PC-9 (cell line): Measurements from ENCODE around the gene DOCK2. TPM values are rescaled to one million over a fixed set of nuclear protein-coding genes. Genes with fewer than 3 reads are reported as not detected.
"Not testable (repeated sequence)": the region's sequence is repeated elsewhere in the genome, so short reads cannot be mapped to it uniquely, and the experiment has no call there.

Experiments
- BruUV-seq: library from RNA; stranded (reverse); fragments of 400-500 nt; replicated peaks from 2 replicates; lab custom pipeline; 2021; lab: Mats Ljungman, UMichigan
- CTCF ChIA-PET: fragments of 300-600 bp; sonication (Branson Sonifier 250); formaldehyde crosslinking; loops from one replicate; lab custom pipeline; 2022; ENCODE audit warnings: antibody characterized with exemption; lab: Charles Lee
- POLR2A ChIA-PET: fragments of 300-600 bp; sonication (Branson Sonifier 250); formaldehyde crosslinking; loops from one replicate; lab custom pipeline; 2022; ENCODE audit warnings: antibody characterized with exemption; ENCODE audit not compliant: unreplicated experiment; lab: Charles Lee
- DNase-seq, 2 experiments: peaks; one replicate each; pipeline versions ENCODE4 v3.0.0 to v3.0.0-alpha.2; 2015 to 2022; ENCODE audit warnings: mixed read lengths in 1 of 2
- H2AFZ ChIP-seq: fragments of 200-600 bp; sonication (generic); 2 replicates; pipeline ENCODE4 v1.8.1; 2017; ENCODE audit warnings: antibody characterized with exemption
- H3F3A ChIP-seq: fragments of 200-600 bp; sonication (generic); 2 replicates; pipeline ENCODE4 v1.8.1; 2017; ENCODE audit warnings: antibody characterized with exemption, mild to moderate bottlenecking, low read depth; ENCODE audit not compliant: insufficient read depth
- H3K27ac ChIP-seq: fragments of 200-600 bp; sonication (generic); 2 replicates; pipeline ENCODE4 v1.6.1; 2016; ENCODE audit warnings: mixed run types
- H3K27me3 ChIP-seq: fragments of 200-600 bp; sonication (generic); 2 replicates; pipeline ENCODE4 v1.6.1; 2016; ENCODE audit warnings: low read depth, mixed run types; ENCODE audit not compliant: insufficient read depth
- H3K36me3 ChIP-seq: fragments of 200-600 bp; sonication (generic); 2 replicates; pipeline ENCODE4 v1.6.1; 2016; ENCODE audit warnings: low read depth, mixed run types
- H3K4me1 ChIP-seq: fragments of 200-600 bp; sonication (generic); replicated peaks from 2 replicates; pipeline ENCODE4 v1.6.1; 2016; ENCODE audit warnings: mixed run types; ENCODE audit not compliant: insufficient read depth
- H3K4me2 ChIP-seq: fragments of 200-600 bp; sonication (generic); 2 replicates; pipeline ENCODE4 v1.6.1; 2017; ENCODE audit warnings: mixed run types
- H3K4me3 ChIP-seq: fragments of 200-600 bp; sonication (generic); 2 replicates; pipeline ENCODE4 v1.6.1; 2016; ENCODE audit warnings: mixed run types
- H3K79me2 ChIP-seq: fragments of 200-600 bp; sonication (generic); 2 replicates; pipeline ENCODE4 v1.6.1; 2017; ENCODE audit warnings: low read depth, mixed run types
- H3K9me2 ChIP-seq: fragments of 200-600 bp; sonication (generic); 2 replicates; pipeline ENCODE4 v1.8.1; 2017; ENCODE audit warnings: mild to moderate bottlenecking; ENCODE audit not compliant: insufficient read depth
- H3K9me3 ChIP-seq: fragments of 200-600 bp; sonication (generic); 2 replicates; pipeline ENCODE4 v1.8.1; 2016; ENCODE audit warnings: low read depth; ENCODE audit not compliant: insufficient read depth
- H4K20me1 ChIP-seq: fragments of 200-600 bp; sonication (generic); 2 replicates; pipeline ENCODE4 v1.8.1; 2017; ENCODE audit not compliant: insufficient read depth
- EZH2 ChIP-seq: fragments of 200-600 bp; sonication (generic); IDR thresholded peaks from 2 replicates; pipeline ENCODE4 v1.8.0; 2017; ENCODE audit warnings: antibody characterized with exemption, low read depth
- intact Hi-C: fragments of 100-400 bp; cut with micrococcal nuclease; formaldehyde crosslinking; loops from one replicate; pipeline ENCODE4 v1.10.0; 2022; ENCODE audit not compliant: unreplicated experiment
- total RNA-seq: library from RNA; stranded (reverse); gene quantifications from 2 replicates; pipeline ENCODE4 v1.2.3, GENCODE V29; 2021
- TF ChIP-seq, protein P1 (sequence below): fragments of 200-600 bp; sonication (generic); conservative IDR thresholded peaks from 2 replicates; pipeline ENCODE4 v1.6.1; 2017; ENCODE audit warnings: mixed run types, antibody characterized with exemption, mild to moderate bottlenecking, moderate library complexity

DOCK2 gene
- total RNA-seq, 1 experiment from 2014 or later: 0.41 TPM

DNA sequence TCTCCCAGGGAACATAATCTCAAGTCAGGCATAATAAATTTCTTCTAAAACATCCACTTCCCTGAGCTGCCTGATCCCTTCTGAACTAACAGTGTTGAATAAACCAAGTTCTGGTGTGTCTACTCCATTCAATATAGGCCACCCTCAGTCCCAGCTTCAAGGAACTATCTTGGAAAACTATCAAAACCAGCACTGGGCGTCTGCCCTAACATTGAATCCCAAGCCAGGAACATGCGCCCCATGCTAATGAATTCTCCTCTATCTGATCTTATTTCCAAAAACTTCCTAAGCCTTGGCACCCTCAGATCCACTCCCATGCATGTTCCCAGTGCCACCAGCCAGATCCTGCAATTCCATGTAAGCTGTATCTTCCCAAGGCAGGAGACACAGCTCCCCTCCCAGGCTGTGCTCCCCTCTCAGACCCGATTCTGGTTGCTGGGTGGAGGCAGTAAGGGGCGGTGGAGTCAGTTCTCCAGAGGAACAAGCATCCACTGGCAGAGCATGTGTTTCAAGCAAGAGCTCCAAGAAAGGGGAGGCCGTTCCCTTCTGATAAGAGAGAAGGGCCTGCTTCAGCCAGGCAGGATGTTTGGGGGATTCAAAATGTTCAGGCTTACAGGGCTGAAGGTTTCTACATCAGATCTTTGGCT is 455.5 kb downstream of the DOCK2 start:
- no peaks in the 10 kb centered on the region for H3K9me3 ChIP-seq
- no peak overlapping the region for H2AFZ ChIP-seq
- H4K20me1 ChIP-seq: no peaks in the 10 kb centered on the region
- H3K4me3 ChIP-seq: no peak overlapping the region
- no TSS peak for BruUV-seq
- H3K36me3 ChIP-seq: no peaks in the 10 kb centered on the region
- no peak overlapping the region for H3K27ac ChIP-seq
- peaks cover 28% of the 10 kb centered on the region for H3K4me1 ChIP-seq
- TF ChIP-seq, protein P1, sequence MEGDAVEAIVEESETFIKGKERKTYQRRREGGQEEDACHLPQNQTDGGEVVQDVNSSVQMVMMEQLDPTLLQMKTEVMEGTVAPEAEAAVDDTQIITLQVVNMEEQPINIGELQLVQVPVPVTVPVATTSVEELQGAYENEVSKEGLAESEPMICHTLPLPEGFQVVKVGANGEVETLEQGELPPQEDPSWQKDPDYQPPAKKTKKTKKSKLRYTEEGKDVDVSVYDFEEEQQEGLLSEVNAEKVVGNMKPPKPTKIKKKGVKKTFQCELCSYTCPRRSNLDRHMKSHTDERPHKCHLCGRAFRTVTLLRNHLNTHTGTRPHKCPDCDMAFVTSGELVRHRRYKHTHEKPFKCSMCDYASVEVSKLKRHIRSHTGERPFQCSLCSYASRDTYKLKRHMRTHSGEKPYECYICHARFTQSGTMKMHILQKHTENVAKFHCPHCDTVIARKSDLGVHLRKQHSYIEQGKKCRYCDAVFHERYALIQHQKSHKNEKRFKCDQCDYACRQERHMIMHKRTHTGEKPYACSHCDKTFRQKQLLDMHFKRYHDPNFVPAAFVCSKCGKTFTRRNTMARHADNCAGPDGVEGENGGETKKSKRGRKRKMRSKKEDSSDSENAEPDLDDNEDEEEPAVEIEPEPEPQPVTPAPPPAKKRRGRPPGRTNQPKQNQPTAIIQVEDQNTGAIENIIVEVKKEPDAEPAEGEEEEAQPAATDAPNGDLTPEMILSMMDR: no peak
- no peak for TF ChIP-seq EZH2
- no peaks in the 10 kb centered on the region for H3K79me2 ChIP-seq
- intact Hi-C loops: no loop called here
- H3K27me3 ChIP-seq: no peaks in the 10 kb centered on the region
- DNase-seq: no peak
- CTCF ChIA-PET: no interaction called here
- H3F3A ChIP-seq: peaks cover 27% of the 10 kb centered on the region; the same call in 1 of the 2 replicates
- no peak overlapping the region for H3K4me2 ChIP-seq
- POLR2A ChIA-PET: no interaction called here
- no peaks in the 10 kb centered on the region for H3K9me2 ChIP-seq

DNA sequence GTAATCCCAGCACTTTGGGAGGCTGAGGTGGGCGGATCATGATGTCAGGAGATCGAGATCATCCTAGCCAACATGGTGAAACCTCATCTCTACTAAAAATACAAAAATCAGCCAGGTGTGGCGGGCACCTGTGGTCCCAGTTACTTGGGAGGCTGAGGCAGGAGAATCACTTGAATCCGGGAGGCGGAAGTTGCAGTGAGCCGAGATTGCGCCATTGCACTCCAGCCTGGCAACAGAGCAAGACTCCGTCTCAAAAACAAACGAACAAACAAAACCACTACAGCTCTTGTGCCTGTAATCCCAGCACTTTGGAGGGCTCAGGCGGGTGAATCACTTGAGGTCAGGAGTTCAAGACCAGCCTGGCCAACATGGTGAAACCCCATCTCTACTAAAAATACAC is 457.3 kb downstream of the DOCK2 start:
- H3K9me2 ChIP-seq, H2AFZ ChIP-seq, BruUV-seq, CTCF ChIA-PET, H3K9me3 ChIP-seq, H3K4me2 ChIP-seq, H3K27me3 ChIP-seq, POLR2A ChIA-PET, H3K36me3 ChIP-seq, intact Hi-C loops, H3K27ac ChIP-seq, H3K79me2 ChIP-seq, DNase-seq, H3K4me3 ChIP-seq, H4K20me1 ChIP-seq: not testable (repeated sequence)
- H3K4me1 ChIP-seq: peaks cover 28% of the 10 kb centered on the region
- H3F3A ChIP-seq: peaks cover 27% of the 10 kb centered on the region; the same call in 1 of the 2 replicates

DNA sequence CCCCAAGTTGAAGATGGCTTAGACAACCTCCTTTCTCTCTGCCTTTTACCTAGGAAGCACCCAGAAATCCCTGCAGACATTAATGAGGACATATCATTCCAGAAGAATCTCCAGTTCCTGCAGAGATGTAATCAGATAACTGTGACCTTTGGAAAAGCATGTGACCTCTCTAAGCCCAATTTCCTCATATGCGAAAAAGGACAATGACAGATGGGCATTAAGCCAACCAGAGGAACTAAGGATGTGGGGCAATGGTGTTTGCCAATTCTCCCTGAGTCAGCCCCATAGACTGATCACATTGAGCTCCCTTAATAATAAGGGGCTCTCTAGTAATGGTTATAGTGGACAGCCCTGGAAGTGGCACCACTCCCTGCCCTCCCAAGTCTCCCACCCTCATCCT is 458.6 kb downstream of the DOCK2 start:
- no peaks in the 10 kb centered on the region for H3K36me3 ChIP-seq
- H2AFZ ChIP-seq: no peak overlapping the region
- no peak overlapping the region for H3K4me3 ChIP-seq
- H3K4me1 ChIP-seq: peaks cover 36% of the 10 kb centered on the region
- BruUV-seq: no TSS peak
- no peak overlapping the region for H3K27ac ChIP-seq
- TF ChIP-seq, protein P1: no peak
- no peak for TF ChIP-seq EZH2
- H3K27me3 ChIP-seq: no peaks in the 10 kb centered on the region
- peaks cover 6% of the 10 kb centered on the region; the same call in 1 of the 2 replicates for H3K9me3 ChIP-seq
- intact Hi-C loops: no loop called here
- peak overlapping the region; percentile 43 for H3K4me2 ChIP-seq
- H4K20me1 ChIP-seq: no peaks in the 10 kb centered on the region
- H3K9me2 ChIP-seq: no peaks in the 10 kb centered on the region
- peaks cover 27% of the 10 kb centered on the region; the same call in 1 of the 2 replicates for H3F3A ChIP-seq
- ChIA-PET POLR2A (no interaction called here), CTCF (no interaction called here)
- peak in 1 of 2 experiments; percentile 79 for DNase-seq
- H3K79me2 ChIP-seq: no peaks in the 10 kb centered on the region
